ENCODE data around the gene CIAO3. TPM values are rescaled to one million over a fixed set of nuclear protein-coding genes. Genes with fewer than 3 reads are reported as not detected.

CIAO3 gene
- 10 to 100 TPM; 11.1 to 25.4 (median 14.1) TPM for total RNA-seq
- polyA plus RNA-seq: 10 to 100 TPM; 40.2 to 72.9 TPM

GRCh38 chr16:740764-741505 is at the start of gene CIAO3:
TSS of gene CIAO3 (minus strand) at chr16:740997. CDS start at chr16:740985, 12 bp downstream.
- H3K27me3 ChIP-seq: no peaks in the 10 kb centered on the region
- peak; percentile 95 to 96 (median 96) for ATAC-seq
- peaks cover 0 to 15% (median 0%) of the 10 kb centered on the region in 3 donors for H3K36me3 ChIP-seq
- WGBS, 2 donors: 1% methylated on average over 57 to 79 of the region's 79 CpGs
- H3K9me3 ChIP-seq: no peaks in the 10 kb centered on the region
- intact Hi-C loops (cut with DNase I): no loop called here
- TF ChIP-seq CTCF (IDR thresholded peaks at IDR 0.05): peak; percentile 87 to 95 (median 92)
- peak; percentile 81 to 99 (median 93) for DNase-seq
- peak within 1 kb of the TSS; percentile 88 to 97 (median 96) for H3K4me3 ChIP-seq
- no peak for FAIRE-seq
- H3K4me1 ChIP-seq: peaks cover 5 to 7% (median 7%) of the 10 kb centered on the region in 3 donors
- H3K27ac ChIP-seq: peak within 1 kb of the TSS; percentile 47 to 72 (median 58)

- H3K4me1 ChIP-seq: peaks cover 0 to 13% (median 6%) of the 10 kb centered on the region in 3 donors
- H3K27me3 ChIP-seq: no peaks in the 10 kb centered on the region
- no peak for TF ChIP-seq CTCF (IDR thresholded peaks at IDR 0.05)
- H3K36me3 ChIP-seq: no peaks in the 10 kb centered on the region
- H3K9me3 ChIP-seq: no peaks in the 10 kb centered on the region
- ATAC-seq (no peak), DNase-seq (no peak), FAIRE-seq (no peak)
- intact Hi-C loops (cut with DNase I): no loop called here
- no peak overlapping the region for H3K4me3 ChIP-seq
- WGBS, 2 donors: 88 to 93% methylated on average over 17 of the region's 17 CpGs
- no peak overlapping the region for H3K27ac ChIP-seq
These were observed 49.3 kb upstream of the CIAO3 start for GRCh38 chr16:790086-790485.

GRCh38 chr16:789191-789850 is 48.5 kb upstream of the CIAO3 start:
- WGBS, 2 donors: 60 to 68% methylated on average over 33 of the region's 33 CpGs
- ATAC-seq (no peak), FAIRE-seq (no peak), DNase-seq (no peak)
- H3K9me3 ChIP-seq: no peaks in the 10 kb centered on the region
- peak overlapping the region in 3 of 4 donors; percentile 57 to 92 (median 91) for H3K4me3 ChIP-seq
- no peaks in the 10 kb centered on the region for H3K27me3 ChIP-seq
- intact Hi-C loops (cut with DNase I): loop anchor here in 1 of 3 donors (10.0 kb wide), 1 partner anchor 85 kb away; the partner anchor contains the start of gene FBXL16
- H3K4me1 ChIP-seq: peaks cover 0 to 13% (median 6%) of the 10 kb centered on the region in 3 donors
- no peak overlapping the region for H3K27ac ChIP-seq
- no peaks in the 10 kb centered on the region for H3K36me3 ChIP-seq
- no peak for TF ChIP-seq CTCF (IDR thresholded peaks at IDR 0.05)

GRCh38 chr16:788399-789126 is 47.8 kb upstream of the CIAO3 start, which contains the start of gene CHTF18:
TSS of gene CHTF18 (plus strand) at chr16:788620. CDS start at chr16:788685, 65 bp downstream.
- Histone ChIP-seq H3K4me1 (peaks cover 0 to 13% (median 6%) of the 10 kb centered on the region in 3 donors), H3K27me3 (no peaks in the 10 kb centered on the region), H3K4me3 (peak within 1 kb of the TSS; percentile 89 to 96 (median 93)), H3K27ac (peak within 1 kb of the TSS in 1 of 4 donors; percentile 39), H3K36me3 (no peaks in the 10 kb centered on the region), H3K9me3 (no peaks in the 10 kb centered on the region)
- DNase-seq: peak; percentile 87 to 96 (median 96)
- WGBS, 2 donors: 0% methylated on average over 62 to 97 of the region's 97 CpGs
- no peak for FAIRE-seq
- intact Hi-C loops (cut with DNase I): loop anchor here in 1 of 3 donors (10.0 kb wide), 1 partner anchor 84 kb away; the partner anchor contains the start of gene FBXL16
- TF ChIP-seq CTCF (IDR thresholded peaks at IDR 0.05): no peak
- peak; percentile 93 to 96 (median 94) for ATAC-seq

Data from pancreas (tissue), 10 donors.